Activated T-helper 17 cell treated with anti-CD3 and anti-CD28 coated beads, Interleukin-2, amount 50 U/mL, for 72 hours (primary cell): Measurements from ENCODE around the gene RASA3. TPM values are rescaled to one million over a fixed set of nuclear protein-coding genes. Genes with fewer than 3 reads are reported as not detected.

Experiments used
- total RNA-seq, 2 donors: library from RNA; stranded (reverse); gene quantifications; one replicate each; pipeline ENCODE4 v1.2.3, GENCODE V29; 2022

Gene RASA3
- total RNA-seq, 2 donors from 2014 or later: 18.4 to 62.5 TPM

Other genes starting within 250 kb of the RASA3 start
- gene C13orf46, start 158.5 kb downstream of the RASA3 start, total RNA-seq: 1 to 10 TPM; 1.3 to 3.9 TPM
- not detected for gene CFAP97D2, start 46.6 kb upstream of the RASA3 start, total RNA-seq
- gene CDC16, start 102.3 kb upstream of the RASA3 start, total RNA-seq: 100 to 1,000 TPM in 1 of 2 donors, 10 to 100 TPM in 1; 61.9 to 100 TPM
- 10 to 100 TPM; 45.7 to 60.4 TPM for gene UPF3A, start 149.0 kb upstream of the RASA3 start, total RNA-seq
- 10 to 100 TPM; 26.6 to 34.6 TPM for gene CHAMP1, start 181.9 kb upstream of the RASA3 start, total RNA-seq